ENCODE measurements around the gene SRBD1. TPM values are rescaled to one million over a fixed set of nuclear protein-coding genes. Genes with fewer than 3 reads are reported as not detected.

The SRBD1 gene
- total RNA-seq, 1 donor, result 22.1 TPM

DNA sequence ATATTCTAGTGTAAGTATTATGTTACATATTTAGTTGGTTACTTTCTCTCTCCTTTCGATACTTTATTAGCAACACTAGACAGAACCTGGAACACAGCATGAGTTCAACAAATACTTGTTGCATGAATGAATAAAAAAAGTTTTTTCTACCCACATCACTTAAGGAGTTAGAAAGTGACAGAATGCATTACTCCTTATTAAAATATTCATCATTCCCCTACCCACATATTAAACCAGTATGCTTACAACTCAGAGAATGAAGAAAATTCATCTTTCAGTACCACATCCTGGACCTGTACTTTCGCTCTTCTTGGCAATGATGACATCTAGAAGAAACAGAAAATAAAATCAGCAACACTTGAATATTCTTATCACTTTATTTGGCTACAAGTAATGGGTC is 6.0 kb downstream of the SRBD1 start:
- no peak for DNase-seq (ENCODE audit: low read depth in 2 of 3, low spot score in 2 of 3)

DNA sequence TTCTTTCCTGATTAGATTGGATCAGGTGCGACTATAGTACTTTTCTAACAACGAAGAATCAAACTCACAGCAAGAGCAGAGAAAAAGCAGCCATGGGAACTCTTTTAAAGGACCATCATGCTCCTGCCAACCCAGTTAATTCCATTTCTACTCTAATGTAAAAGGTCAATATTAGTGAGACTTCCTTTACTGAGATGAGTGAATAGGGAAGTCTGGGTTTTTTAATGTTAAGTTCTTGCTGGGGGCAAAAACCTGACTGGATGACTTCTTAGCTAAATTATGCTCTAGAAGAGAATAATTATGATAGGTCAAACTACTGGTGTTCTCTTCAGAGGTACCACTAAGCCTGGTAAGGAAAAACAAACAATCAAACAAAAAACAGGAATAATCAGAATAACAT is 8.4 kb downstream of the SRBD1 start:
- DNase-seq (ENCODE audit: low read depth in 2 of 3, low spot score in 2 of 3), result no peak

DNA sequence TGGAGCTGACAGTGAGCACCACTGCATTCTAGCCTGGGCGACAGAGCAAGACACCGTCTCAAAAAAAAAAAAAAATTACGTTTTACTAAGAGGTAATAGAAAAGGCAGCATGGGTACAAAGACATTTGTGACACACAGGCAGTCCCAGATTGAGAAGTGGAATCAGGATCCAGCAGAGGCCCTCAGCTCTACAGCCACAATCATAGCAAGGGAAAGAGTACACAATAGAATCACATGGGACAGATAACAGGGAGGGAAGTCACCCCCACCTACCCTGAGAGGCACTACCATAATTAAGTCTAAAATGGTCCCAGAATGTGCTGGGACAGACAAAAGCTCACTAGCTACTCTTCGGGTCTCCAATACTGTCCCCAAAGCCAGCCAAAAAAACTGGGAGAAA is 12.5 kb downstream of the SRBD1 start:
- no peak for DNase-seq (ENCODE audit: low read depth in 2 of 3, low spot score in 2 of 3)

DNA sequence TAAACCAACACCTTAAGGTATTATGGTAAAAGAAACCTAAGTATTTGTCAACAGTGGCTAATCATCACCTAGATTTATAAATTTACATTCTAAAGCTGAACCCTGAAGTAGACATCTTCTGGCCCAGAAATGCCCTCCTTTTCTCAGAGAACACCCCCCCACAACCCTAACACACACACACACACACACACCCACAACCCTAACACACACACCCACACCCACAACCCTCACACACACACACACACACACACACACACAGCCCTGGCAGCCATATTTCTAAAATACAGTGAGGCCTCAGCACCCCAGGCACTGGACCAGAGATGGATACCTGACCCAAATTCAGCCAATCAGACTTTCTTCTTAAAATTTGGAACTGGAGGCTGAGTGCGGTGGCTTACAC is 14.3 kb downstream of the SRBD1 start:
- DNase-seq (ENCODE audit: low read depth in 2 of 3, low spot score in 2 of 3), result no peak

DNA sequence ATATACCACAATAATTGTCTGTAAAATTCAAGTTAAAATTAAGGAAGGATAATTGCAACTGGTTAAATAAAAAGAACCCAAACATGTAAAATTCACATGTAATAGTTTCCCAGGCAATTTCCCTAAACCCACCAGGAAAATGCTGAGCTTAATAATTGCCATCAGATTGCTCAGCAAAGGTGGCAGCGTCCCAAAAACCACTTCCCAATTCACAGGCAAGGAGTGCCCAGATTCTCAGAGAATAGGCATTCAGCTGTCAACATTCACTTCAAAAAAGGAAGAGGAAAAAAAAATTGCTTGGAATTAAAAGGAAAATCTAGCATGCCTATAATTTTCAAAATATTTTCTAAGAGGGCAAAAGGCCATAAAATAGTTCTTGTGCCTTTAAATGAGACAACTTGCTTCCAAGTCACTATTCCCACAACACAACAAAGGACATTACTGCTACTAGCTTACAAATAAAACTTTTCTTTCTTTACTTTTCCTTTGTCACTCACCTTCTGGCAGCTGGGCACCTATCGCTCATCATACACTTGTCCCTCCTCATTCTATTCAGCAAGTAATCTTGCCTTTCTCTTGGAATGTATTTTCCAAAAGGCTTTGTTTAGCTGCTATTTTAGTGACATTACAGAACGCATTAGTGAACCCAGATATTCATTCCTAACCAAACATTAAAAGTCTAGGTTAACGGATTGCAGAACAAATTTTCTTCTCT is 15.2 kb downstream of the SRBD1 start:
- no peak for DNase-seq (ENCODE audit: low read depth in 2 of 3, low spot score in 2 of 3)

DNA sequence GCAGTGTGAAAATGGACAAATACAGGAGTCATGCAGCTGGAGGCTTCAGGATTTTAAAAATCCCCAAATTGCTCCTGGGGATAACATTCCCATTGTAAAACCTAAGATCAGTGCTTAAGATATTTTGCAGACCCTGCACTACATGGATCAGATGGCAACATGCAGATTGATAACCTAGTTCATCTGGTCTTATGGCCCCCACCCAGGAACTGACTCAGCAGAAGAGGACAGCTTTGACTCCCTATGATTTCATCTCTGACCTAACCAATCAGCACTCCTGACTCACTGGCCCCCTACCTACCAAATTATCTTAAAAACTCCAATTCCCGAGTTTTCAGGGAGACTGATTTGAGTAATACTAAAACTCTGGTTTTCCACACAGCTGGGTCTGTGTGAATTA is 20.0 kb downstream of the SRBD1 start:
- no peak for DNase-seq (ENCODE audit: low read depth in 2 of 3, low spot score in 2 of 3)

DNA sequence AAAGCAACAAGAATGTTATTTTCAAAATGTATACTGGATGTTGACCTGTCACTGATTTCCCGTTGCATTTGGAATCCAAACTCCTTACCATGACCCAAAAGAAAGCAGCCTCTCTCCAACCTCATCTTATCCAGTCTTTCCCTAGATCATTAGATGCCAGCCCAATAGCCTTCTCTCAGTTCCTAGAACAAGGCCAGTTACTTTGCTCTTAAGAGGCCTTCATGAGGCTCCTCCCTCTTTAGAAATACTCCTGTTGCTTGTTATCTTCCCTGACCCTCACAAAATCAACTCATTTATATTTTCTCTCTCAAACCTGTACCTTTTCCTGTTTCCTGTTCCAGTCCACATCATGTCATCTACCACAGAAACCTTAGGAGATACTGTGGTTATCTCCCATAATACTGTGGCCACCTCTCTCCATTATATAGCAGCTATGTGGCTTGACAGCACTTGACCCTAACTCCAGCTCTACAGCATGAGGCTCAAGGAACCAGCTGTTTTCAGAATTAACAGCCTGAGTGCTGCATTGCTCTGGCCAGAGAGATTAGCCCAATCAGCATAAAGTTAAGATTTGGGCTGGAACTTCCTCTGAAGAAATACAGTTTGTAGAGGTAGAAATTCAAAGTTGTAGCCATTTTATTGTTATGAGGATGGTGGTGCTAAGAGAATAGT is 22.8 kb downstream of the SRBD1 start:
- no peak for DNase-seq (ENCODE audit: low read depth in 2 of 3, low spot score in 2 of 3)

DNA sequence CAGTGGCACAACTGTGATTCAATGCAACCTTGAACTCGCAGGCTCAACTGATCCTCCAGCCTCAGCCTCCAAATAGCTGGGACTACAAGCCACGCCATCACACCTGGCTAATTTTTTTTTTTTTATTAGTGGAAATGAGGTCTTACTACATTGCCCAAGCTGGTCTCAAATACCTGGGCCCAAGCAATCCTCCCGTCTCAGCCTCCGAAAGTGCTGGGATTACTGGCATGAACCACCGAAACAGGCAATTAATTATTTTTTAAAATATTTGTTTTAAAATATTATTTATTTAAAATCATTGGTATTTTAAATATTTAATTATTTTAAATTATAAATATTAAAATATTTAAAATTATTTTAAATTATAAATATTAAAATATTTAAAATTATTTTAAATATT is 24.5 kb downstream of the SRBD1 start:
- DNase-seq (ENCODE audit: low read depth in 2 of 3, low spot score in 2 of 3), result no peak

DNA sequence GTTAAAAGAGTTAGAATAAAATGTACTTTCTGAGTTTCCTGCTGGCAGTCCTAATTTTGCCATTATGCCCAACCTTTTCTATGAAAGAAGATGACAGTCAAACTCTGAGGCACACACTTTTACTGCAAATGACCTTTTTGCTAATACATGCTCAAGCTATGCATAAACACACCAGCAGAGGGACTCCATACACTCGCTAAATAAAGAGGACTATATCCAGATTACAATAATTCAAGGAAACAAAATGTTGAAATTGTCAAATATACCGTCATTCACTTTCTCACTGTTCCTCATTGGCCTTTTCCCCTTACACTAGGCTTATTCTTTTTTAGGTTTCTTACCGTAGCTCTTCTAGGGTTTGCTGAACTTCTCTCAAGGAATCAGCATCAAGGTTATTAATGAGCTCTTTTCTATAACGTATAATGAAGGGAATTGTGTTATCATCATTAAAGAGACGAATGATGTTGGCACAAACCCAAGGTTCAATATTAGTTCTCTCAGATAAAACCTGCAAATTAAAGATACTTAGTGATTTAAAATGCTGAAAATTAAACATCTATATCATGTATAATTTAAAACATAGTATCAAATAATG is 25.7 kb downstream of the SRBD1 start:
- DNase-seq (ENCODE audit: low read depth in 2 of 3, low spot score in 2 of 3), result peak in 2 of 3 donors; percentile 68 to 81

DNA sequence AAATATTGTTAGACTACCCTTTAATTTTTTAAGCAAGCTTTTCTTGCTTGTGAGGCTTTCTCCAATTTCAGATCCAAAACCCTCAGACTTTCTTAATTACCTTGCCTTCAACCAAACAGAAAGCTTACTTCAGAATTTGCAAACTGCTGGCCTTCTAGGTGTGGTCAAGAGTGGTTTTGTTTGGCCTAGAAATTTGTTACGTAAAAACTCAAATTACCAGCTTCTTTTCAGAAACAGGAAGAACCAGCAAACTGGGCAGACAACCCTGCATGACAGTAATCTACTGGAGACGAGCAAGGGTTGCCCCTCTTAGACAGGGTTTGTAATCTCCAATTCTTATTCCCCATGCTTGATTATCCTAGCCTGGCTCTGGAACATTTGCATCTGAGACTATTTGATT is 27.1 kb downstream of the SRBD1 start:
- no peak for DNase-seq (ENCODE audit: low read depth in 2 of 3, low spot score in 2 of 3)

DNA sequence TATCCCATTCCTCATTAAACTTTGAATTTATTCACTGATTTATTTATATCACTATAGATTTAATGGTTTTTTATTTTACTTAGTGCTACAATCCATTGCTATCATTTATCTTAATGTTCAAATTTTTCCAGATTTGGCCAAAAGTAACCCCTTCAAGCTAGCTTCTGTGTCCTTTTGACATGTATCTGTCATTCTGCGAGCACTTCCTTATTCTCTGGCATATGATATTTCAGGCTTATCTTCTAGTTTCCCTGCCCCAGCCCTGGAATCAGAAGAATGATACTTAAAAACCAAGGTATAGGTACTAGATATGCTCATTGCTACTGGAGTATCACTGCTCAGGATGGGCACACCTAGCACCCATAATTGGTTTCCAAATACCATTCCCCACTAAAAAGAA is 28.5 kb downstream of the SRBD1 start:
- no peak for DNase-seq (ENCODE audit: low read depth in 2 of 3, low spot score in 2 of 3)

DNA sequence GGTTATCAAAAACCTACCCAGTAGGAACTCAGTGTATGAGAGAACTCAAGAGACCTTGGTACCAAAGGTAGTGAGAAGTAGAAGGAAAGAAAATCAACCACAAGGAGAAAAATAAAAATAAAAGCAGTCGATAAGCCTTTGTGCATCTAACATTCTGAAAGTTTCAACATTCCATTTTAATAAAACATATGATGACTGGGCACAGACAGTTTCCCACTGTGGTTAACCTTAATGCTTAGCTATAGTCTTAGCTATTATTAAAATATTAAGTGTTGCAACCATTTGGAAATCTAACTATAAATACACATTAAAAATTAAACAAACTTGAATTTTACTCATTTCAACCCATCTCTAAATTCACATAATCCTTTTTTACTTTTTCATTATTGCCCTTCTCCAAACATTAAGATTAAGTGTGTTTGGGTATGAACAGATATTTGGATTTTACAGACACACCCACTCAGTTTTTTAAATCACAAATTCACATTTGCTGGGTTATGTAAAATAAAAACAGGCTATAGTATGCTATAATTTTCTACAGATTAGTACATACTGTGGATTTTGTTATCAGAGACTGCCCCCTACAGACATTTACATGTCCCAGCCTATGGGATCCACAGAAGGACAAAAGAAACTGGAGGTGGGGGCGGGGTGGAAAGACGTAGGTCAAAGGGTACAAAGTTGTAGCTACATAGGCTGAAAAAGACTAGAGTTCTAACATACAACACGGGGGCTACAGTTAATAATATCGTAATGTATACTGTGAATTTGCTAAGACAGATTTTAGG is 32.8 kb downstream of the SRBD1 start:
- DNase-seq (ENCODE audit: low read depth in 2 of 3, low spot score in 2 of 3), result peak in 2 of 3 donors; percentile 65 to 82

DNA sequence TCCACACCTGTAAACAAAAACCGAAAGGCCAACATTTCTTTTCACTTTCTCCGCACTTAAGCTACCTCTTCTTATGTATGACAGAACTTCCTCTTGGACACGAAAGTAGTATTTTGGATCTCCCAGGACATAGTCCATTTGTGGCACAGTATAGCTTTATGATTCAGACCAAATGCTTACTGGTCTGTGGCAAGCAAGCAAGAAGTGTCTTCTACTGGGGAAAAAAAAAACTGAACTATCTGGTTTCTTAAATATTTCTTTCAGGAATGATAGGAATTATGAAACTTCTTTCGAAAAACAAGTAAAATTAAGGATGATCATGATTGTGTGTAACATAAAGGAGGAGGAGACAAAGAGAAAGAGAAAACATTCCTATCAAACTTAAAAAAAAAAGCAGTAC is 33.6 kb downstream of the SRBD1 start:
- no peak for DNase-seq (ENCODE audit: low read depth in 2 of 3, low spot score in 2 of 3)

DNA sequence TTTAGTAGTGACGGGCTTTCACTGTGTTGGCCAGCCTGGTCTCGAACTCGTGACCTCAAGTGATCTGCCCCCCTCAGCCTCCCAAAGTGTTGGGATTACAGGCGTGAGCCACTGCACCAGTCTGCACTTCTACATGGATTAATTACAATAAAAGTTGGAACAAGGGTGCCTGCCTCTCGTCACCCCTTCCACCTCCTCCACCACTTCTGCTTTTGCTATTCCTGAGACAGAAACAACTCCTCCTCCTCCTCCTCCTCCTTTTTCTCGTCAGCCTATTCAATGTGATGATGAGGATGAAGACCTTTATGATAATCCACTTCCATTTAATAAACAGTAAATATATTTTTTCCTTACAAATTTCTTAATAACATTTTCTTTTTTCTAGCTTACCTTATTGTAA is 35.2 kb downstream of the SRBD1 start:
- peak in 1 of 3 donors; percentile 23 for DNase-seq (ENCODE audit: low read depth in 2 of 3, low spot score in 2 of 3)

DNA sequence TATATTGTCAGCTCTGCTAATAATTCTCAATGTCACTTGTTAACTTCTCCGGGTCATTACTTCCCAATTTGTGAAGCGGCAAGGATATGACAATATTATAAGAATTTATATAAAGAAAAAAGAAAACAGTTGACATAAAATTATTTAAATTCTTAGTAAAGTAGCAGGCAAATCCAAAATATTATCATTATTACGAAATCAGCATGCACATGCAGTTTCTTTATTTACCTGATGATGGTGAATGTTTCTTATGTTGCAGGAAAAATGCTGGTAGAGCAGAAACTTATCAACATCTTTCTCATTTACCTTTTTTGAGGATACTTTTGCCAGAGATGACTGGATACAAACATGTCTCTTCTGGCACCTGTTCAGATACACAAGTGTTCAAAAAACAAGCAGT is 38.1 kb downstream of the SRBD1 start:
- DNase-seq (ENCODE audit: low read depth in 2 of 3, low spot score in 2 of 3), result no peak

DNA sequence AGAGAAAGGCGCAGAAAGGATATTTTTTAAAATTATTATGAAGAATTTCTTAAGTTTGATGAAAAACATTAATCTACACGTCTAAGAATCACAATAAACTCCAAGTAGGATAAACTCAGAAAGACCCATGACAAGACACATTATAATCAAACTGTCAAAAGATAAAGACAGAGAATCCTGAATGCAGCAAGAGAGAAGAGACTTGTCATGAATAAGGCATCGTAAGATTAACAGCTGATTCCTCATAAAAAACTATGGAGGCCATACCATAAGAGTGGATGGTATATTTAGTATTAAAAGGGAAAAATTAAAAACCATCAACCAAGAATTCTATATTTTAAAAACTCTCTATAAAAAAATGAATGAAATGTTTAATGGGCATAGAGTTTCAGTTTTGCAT is 39.1 kb downstream of the SRBD1 start:
- no peak for DNase-seq (ENCODE audit: low read depth in 2 of 3, low spot score in 2 of 3)

DNA sequence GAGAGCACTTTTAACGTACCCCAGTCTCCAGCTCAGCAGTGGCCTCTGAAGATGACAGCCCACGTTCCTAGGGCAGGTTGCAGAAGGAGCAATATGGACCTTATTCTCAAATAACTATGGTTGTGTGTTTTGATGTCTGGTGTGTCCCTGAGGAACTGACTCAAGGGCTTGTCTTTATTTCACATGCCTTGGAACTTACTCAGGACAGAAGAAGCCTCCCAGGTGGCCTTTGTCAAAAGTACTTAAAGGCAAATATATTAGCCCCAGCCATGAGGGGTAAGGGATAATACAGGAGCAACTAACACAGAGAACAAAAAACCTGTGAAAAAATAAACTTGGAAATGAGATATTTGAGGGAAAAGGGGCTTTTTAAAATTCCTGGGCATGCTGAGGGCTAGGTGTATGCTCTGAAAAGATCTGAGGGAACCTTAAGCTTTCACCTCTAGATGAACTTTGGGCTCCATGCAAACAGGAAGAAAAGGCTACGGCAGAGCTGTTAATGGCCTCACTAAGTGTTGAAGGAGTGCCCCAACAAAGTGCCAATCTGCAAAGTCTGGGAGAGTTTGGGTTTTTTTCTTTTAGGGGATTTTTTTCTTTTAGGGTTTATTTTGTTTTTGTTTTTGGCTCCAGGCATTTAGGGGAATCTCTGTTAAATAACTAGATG is 40.3 kb downstream of the SRBD1 start:
- DNase-seq (ENCODE audit: low read depth in 2 of 3, low spot score in 2 of 3), result no peak

DNA sequence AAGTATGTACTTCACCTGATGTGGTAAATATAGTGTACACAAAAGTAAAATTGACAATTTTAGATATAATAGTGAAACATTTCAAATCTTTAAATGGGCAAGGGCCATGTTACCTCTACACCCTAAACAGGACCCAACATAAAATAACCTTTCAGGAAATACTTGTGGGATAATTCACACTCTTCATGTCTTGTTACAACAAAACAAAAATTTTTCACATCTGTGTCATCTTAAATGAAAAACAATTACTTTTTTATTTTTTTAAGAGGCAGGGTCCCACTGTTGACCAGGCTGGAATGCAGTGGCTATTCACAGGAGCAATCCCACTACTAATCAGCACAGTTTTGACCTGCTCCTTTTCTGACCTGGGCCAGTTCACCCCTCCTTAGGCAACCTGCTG is 42.1 kb downstream of the SRBD1 start:
- DNase-seq (ENCODE audit: low read depth in 2 of 3, low spot score in 2 of 3), result no peak

DNA sequence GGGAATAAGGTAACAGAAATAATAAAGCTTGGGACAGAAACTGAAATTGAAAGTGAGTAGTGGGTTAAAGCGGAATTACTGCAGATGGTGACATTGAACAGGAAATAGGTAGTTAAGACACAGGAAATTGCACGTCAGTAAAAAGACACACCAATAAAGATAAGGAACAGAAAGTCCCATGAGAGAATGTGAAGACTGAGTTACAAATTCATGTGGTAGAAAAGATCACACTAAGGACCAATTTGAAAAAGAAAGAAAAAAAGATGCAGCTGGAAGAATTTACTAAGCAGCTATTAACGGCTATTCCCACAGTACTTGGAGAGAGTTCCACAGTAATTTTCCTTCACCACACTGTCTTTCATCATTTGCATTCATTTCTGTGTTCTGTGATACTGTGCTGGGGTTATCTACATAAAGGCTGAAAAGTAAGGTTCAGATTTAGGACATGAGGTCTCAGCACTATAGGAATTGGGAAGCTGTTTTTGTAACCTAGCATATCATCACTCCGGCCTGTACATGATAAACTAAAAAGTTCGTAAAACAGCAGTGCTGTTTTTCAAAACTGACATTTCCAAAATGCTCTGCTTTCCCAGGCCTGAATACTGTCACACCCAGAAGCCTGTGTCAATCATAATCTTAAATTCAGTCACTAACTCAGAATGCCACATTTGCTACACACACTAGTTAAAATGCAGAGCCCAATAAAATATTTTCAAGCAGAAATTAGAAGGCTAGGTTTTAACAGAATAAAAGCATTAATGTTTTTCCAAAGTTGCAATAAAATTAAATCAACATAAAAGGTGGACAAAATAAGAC is 42.9 kb downstream of the SRBD1 start:
- peak; percentile 30 to 93 (median 84) for DNase-seq (ENCODE audit: low read depth in 2 of 3, low spot score in 2 of 3)

All from hematopoietic multipotent progenitor cell (in vitro differentiated cells).